ENCODE results near the gene LPCAT2.

Gene LPCAT2

DNA sequence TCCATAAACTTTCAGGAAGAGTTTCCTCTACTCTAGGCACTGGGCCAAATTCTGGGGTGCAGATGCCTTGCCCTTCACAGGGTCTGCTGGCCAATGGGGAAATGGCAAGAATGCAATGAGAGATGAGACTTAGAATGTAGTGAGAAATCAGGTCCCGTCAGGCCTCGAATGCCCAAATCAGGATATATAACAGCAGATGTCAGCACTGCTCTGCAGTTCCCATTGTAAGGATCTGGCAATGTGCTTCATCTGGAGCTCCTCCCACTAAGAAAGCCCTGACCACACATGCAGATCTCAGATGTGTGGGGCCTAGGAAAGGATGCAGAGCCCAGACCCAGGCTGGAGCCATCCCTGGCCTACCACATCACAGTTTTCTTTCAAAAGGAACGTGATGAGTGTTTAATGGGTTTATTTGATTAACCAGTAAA lies 13.9 kb upstream of the LPCAT2 start:
- POLR2A ChIA-PET, result no interaction called here
- CTCF ChIA-PET, result no interaction called here
- no peak for DNase-seq (ENCODE audit: extremely low spot score)
- TF ChIP-seq SP1 (IDR thresholded peaks at IDR 0.05), result no peak
- no peak for TF ChIP-seq CTBP1 (IDR thresholded peaks at IDR 0.05; ENCODE audit: borderline replicate concordance)

DNA sequence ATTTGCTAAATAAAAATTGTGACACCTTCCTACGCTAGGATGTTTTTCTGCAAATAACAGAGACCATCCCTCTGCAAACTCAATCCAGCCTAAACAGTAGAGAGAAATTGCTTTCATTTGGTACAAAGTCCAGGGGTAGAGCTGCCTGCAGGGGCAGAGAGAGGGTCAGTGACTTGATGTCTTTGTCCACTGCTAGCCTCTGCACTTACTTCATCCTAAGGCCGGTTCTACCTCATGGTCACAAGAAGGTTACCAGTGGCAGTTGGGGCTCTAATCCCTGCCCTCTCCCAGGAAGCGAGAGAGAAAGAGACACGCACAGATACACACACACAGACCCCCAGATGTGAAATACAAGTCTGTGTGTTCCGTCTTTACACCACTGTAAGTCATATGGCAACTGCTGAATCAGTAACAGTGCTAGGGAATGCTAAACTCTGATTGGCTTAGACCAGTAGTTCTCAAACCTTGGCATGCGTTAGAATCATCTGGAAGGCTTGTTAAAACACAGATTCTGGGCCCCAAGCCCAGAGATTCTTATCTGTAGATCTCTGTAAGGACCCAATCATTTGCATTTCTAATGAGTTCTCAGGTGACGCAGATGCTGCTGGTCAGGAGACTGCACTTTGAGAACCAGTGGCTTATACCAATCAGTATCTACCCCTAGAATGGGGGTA lies 13.1 kb upstream of the LPCAT2 start:
- TF ChIP-seq ZNF384 (IDR thresholded peaks at IDR 0.05) (no peak), HDGF (IDR thresholded peaks at IDR 0.05; ENCODE audit: borderline replicate concordance) (no peak), TARDBP (IDR thresholded peaks at IDR 0.05) (no peak), FOXM1 (IDR thresholded peaks at IDR 0.05; ENCODE audit: borderline replicate concordance) (no peak), BHLHE40 (IDR thresholded peaks at IDR 0.05; ENCODE audit: borderline replicate concordance) (no peak), CTBP1 (IDR thresholded peaks at IDR 0.05; ENCODE audit: borderline replicate concordance) (no peak), LEF1 (IDR thresholded peaks at IDR 0.05; ENCODE audit: borderline replicate concordance) (no peak)
- TF ChIP-seq, protein P1, sequence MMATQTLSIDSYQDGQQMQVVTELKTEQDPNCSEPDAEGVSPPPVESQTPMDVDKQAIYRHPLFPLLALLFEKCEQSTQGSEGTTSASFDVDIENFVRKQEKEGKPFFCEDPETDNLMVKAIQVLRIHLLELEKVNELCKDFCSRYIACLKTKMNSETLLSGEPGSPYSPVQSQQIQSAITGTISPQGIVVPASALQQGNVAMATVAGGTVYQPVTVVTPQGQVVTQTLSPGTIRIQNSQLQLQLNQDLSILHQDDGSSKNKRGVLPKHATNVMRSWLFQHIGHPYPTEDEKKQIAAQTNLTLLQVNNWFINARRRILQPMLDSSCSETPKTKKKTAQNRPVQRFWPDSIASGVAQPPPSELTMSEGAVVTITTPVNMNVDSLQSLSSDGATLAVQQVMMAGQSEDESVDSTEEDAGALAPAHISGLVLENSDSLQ (IDR thresholded peaks at IDR 0.05), result no peak
- ChIA-PET CTCF (no interaction called here), POLR2A (no interaction called here)
- DNase-seq (ENCODE audit: extremely low spot score), result no peak

DNA sequence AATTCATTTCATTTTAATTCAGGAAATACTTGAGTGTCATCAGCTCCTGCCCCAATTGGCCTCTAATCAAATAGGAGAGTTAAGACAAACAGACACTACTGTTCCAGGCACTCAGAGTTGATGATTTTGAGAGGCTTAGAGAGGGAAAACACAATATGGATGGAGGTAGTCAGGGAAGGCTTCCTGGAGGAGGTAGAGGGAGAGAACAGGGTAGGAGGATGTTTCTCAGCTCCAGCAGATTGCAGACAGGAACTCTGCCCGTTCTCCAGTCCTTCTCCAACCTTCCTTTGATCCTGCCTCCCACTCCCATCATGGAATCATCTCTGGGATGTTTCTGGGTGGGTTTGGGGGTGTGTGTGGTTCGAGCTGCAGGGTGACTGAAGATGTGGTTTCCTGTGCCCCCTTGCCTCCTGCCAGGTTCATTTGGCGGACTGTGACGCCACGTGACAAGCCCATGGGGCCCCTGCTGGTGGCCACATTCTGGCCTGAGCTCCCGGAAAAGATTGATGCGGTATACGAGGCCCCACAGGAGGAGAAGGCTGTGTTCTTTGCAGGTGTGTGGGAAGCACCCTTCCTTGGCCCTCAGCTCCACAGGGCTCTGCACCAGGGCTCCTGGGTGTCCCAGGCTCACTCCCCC lies 12.2 kb upstream of the LPCAT2 start:
- ChIA-PET CTCF (interaction anchor here (0.9 kb wide), 1 partner anchor 31 kb away, joined by 3 read pairs; no protein-coding TSS in a partner anchor), POLR2A (no interaction called here)
- TF ChIP-seq HDGF (IDR thresholded peaks at IDR 0.05; ENCODE audit: borderline replicate concordance) (no peak), FOXM1 (IDR thresholded peaks at IDR 0.05; ENCODE audit: borderline replicate concordance) (no peak), FOXA1 (IDR thresholded peaks at IDR 0.05) (no peak), TARDBP (IDR thresholded peaks at IDR 0.05) (no peak), ARNT (IDR thresholded peaks at IDR 0.05) (no peak), LEF1 (IDR thresholded peaks at IDR 0.05; ENCODE audit: borderline replicate concordance) (no peak), CTBP1 (IDR thresholded peaks at IDR 0.05; ENCODE audit: borderline replicate concordance) (no peak), NFRKB (IDR thresholded peaks at IDR 0.05) (no peak), ELF4 (IDR thresholded peaks at IDR 0.05) (no peak), L3MBTL2 (conservative IDR thresholded peaks at IDR 0.05) (no peak), ZNF384 (IDR thresholded peaks at IDR 0.05) (no peak), SUZ12 (IDR thresholded peaks at IDR 0.05) (no peak), FOXK2 (IDR thresholded peaks at IDR 0.05) (no peak)
- TF ChIP-seq, protein P1 (IDR thresholded peaks at IDR 0.05), result no peak
- no peak for DNase-seq (ENCODE audit: extremely low spot score)

DNA sequence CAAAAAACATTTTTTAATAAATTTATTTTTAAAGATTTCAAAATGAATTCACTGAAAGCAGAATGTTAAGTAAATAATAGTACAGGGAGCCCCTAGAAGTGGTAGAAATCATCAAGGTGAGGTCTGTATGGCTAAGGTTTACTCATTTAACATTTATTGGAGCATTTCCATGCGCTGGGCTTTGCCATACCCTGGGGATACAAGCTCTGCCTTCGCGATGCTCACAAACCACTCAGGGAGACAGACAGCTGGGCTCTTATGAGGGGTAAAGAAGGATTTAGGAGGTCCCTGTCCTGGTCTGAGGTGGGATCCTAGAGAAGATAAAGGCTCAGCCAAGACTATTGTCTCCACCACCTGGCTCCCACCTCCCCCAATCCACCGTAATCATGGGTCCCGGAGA lies 11.3 kb upstream of the LPCAT2 start:
- CTCF ChIA-PET, result no interaction called here
- TF ChIP-seq FOXK2 (IDR thresholded peaks at IDR 0.05) (no peak), BHLHE40 (IDR thresholded peaks at IDR 0.05; ENCODE audit: borderline replicate concordance) (no peak), FOXA1 (IDR thresholded peaks at IDR 0.05) (no peak), ARNT (IDR thresholded peaks at IDR 0.05) (no peak), L3MBTL2 (conservative IDR thresholded peaks at IDR 0.05) (no peak), HDGF (IDR thresholded peaks at IDR 0.05; ENCODE audit: borderline replicate concordance) (no peak), SUZ12 (IDR thresholded peaks at IDR 0.05) (no peak)
- POLR2A ChIA-PET, result no interaction called here

DNA sequence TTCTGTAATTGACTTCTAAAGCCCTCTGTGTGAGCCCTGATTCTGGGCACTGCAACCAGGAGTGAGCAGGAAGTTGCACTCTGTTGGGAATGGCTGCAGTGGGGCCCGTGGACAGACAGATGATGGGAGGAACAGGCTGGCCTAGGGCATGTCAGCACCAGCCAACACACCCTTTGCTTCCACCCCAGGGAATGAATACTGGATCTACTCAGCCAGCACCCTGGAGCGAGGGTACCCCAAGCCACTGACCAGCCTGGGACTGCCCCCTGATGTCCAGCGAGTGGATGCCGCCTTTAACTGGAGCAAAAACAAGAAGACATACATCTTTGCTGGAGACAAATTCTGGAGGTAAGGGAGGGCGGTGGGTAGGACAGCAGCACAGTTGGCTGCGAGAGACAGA lies 10.8 kb upstream of the LPCAT2 start:
- ChIA-PET POLR2A (no interaction called here), CTCF (no interaction called here)
- peak; percentile 3 for DNase-seq (ENCODE audit: extremely low spot score)
- TF ChIP-seq TARDBP (IDR thresholded peaks at IDR 0.05) (no peak), BHLHE40 (IDR thresholded peaks at IDR 0.05; ENCODE audit: borderline replicate concordance) (no peak), FOXK2 (IDR thresholded peaks at IDR 0.05) (no peak), SUZ12 (IDR thresholded peaks at IDR 0.05) (no peak), ZNF384 (IDR thresholded peaks at IDR 0.05) (no peak), ELF4 (IDR thresholded peaks at IDR 0.05) (no peak), ARNT (IDR thresholded peaks at IDR 0.05) (no peak), FOXA1 (IDR thresholded peaks at IDR 0.05) (no peak), L3MBTL2 (conservative IDR thresholded peaks at IDR 0.05) (no peak), HDGF (IDR thresholded peaks at IDR 0.05; ENCODE audit: borderline replicate concordance) (no peak), CTBP1 (IDR thresholded peaks at IDR 0.05; ENCODE audit: borderline replicate concordance) (no peak), LEF1 (IDR thresholded peaks at IDR 0.05; ENCODE audit: borderline replicate concordance) (no peak), SP1 (IDR thresholded peaks at IDR 0.05) (no peak), FOXM1 (IDR thresholded peaks at IDR 0.05; ENCODE audit: borderline replicate concordance) (no peak), NFRKB (IDR thresholded peaks at IDR 0.05) (no peak)
- TF ChIP-seq, protein P1 (IDR thresholded peaks at IDR 0.05), result no peak

More for the DNA sequence above, 11.3 kb upstream of the LPCAT2 start:
- no peak for DNase-seq (ENCODE audit: extremely low spot score)

DNA sequence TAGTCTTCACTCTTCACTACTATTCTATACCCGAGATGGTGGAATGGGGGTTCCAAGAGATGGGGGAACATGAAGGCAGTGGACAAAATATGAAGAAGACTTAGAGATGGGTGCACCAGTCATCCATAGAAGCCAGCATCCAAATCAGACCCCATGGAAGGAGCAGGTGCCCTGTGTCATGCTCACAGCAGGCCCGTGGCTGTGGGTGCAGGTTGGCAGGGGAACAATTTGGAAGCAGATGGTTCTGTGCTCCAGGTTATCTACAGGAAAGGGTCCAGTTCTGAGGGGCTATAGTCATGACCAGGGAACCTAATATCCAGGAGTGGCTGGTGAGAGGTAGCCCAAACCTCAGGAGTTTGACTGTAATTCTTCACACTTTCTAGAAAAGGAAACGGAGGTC lies 9.6 kb upstream of the LPCAT2 start:
- no peak for TF ChIP-seq NFRKB (IDR thresholded peaks at IDR 0.05)
- TF ChIP-seq L3MBTL2 (conservative IDR thresholded peaks at IDR 0.05), result no peak
- no peak for TF ChIP-seq BHLHE40 (IDR thresholded peaks at IDR 0.05; ENCODE audit: borderline replicate concordance)
- no peak for TF ChIP-seq FOXA1 (IDR thresholded peaks at IDR 0.05)
- no peak for TF ChIP-seq ELF4 (IDR thresholded peaks at IDR 0.05)
- TF ChIP-seq SP1 (IDR thresholded peaks at IDR 0.05), result no peak
- no peak for TF ChIP-seq FOXM1 (IDR thresholded peaks at IDR 0.05; ENCODE audit: borderline replicate concordance)
- TF ChIP-seq, protein P1 (IDR thresholded peaks at IDR 0.05), result no peak
- TF ChIP-seq LEF1 (IDR thresholded peaks at IDR 0.05; ENCODE audit: borderline replicate concordance), result no peak
- no peak for TF ChIP-seq SUZ12 (IDR thresholded peaks at IDR 0.05)
- TF ChIP-seq TARDBP (IDR thresholded peaks at IDR 0.05), result no peak
- TF ChIP-seq ARNT (IDR thresholded peaks at IDR 0.05), result no peak

More for the DNA sequence above, 9.6 kb upstream of the LPCAT2 start:
- ChIA-PET CTCF (no interaction called here), POLR2A (no interaction called here)
- peak; percentile 2 for DNase-seq (ENCODE audit: extremely low spot score)
